GM12865 (cell line): ENCODE results near the gene MRPL44.
A peak's percentile ranks its signal among the peaks of the same experiment; 100 is the strongest.

Experiments used
- DNase-seq: peaks from one replicate; pipeline ENCODE4 v3.0.0; 2010; ENCODE audit warnings: low read depth
- H3K4me3 ChIP-seq: 2 replicates; pipeline ENCODE4 v1.5.1; 2011; ENCODE audit warnings: mild to moderate bottlenecking, low read depth, low read length, control low read depth
- CTCF ChIP-seq: IDR thresholded peaks from 2 replicates; pipeline ENCODE4 v1.5.1; 2011; ENCODE audit warnings: low read length, control low read depth, low read depth, inconsistent platforms; ENCODE audit not compliant: insufficient read depth; ENCODE audit errors: missing control alignments

MRPL44 gene

DNA sequence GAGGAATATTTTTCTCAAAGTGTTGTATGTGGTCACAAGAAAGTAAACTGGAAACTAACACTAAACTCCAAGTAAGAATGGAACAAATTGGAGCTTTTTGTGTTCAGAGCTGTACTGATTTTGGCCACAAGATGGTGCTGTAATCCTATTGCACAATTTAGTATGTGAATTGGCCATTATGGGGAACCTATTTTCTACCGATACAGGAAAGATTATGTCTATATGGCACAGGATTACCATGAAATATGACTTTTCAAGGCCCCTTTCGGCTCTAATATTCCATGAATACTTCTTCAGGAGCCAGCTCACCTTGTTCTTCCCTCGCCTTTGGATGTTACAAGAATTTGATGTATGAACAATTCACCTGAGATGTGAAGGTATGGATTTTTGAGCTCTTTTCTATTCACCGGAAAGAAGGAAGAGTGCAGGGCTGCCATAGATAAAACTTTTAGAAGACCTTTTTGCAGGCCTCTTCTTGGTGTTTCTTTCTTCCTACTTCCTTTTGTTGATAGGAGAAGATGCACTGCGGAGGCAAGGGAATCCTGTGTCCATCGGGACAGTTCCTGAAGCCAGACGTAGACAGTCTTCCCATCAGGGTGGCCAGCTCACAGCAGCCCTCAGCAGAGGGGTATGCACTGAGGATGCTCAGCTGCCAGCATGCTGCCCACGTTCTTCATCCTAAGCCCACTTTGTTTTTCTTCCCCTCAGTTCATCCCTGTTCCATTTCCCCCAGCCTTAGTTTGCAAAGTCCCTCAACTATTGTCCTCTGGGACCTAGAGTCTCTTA, 13.3 kb downstream of the MRPL44 start:
- peak; percentile 84 for TF ChIP-seq CTCF
- H3K4me3 ChIP-seq, result no peak overlapping the region
- peak; percentile 67 for DNase-seq

DNA sequence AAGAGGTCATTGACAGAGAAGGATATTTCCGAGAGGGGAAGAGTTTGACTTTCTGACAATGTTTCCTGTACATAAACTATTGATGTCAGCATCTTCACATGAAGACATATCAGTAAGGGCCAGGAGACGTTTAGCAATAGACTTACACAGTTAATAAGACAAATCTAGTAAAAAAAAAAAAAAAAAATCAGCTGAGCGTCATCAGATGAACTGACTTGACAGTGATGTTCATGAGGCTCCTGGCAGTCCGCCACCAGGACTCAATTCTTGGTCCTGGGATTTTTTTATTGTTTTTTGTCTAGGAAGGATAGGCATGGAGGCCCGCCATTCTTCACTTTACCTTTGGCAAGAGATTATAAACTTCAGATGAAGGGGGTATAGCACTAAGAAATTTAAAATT, 14.5 kb downstream of the MRPL44 start:
- TF ChIP-seq CTCF, result no peak
- DNase-seq, result no peak
- H3K4me3 ChIP-seq, result no peak overlapping the region

DNA sequence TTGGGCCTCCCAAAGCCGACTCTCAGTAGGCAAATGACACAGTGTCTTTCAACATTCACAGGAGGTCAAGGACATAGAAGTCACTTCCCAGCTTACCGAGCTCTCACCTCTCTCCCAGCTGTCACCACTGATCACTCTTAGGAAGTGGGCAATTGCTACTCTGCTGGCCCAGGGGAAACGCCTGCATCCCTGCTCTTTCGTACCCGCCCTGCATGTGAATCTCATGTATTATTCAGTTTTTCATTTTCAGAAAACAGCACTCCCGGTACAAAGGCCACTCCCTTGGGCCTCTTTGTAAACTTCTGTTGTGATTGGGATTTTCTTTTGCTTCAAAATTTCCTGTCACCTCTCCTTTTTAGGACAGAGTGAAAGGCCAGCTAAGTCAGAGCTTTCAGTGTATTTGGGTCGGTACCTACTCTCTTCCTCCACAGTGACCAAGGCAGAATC, 15.4 kb downstream of the MRPL44 start:
- no peak for DNase-seq
- no peak for TF ChIP-seq CTCF
- no peak overlapping the region for H3K4me3 ChIP-seq

DNA sequence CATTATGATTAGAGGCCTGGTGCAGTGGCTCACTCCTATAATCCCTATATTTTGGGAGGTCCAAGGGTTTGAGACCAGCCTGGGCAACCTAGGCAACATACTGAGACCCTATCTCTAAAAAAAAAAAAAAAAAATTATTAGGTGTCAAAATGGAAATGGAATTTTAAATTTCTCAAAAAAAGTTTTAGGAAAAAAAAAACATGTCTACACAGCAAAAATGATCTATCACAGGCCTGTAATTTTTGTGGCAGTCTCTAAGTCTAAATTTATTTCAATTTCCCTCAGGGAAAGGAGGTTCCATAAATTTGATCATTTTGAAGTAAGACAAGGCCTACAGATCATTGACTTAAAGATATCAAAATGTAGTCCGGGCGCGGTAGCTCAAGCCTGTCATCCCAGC, 16.3 kb downstream of the MRPL44 start:
- no peak overlapping the region for H3K4me3 ChIP-seq
- no peak for TF ChIP-seq CTCF
- DNase-seq, result no peak

GRCh38 chr2:223976635-223977226, 19.5 kb downstream of the MRPL44 start:
- TF ChIP-seq CTCF, result no peak
- H3K4me3 ChIP-seq, result no peak overlapping the region
- no peak for DNase-seq

DNA sequence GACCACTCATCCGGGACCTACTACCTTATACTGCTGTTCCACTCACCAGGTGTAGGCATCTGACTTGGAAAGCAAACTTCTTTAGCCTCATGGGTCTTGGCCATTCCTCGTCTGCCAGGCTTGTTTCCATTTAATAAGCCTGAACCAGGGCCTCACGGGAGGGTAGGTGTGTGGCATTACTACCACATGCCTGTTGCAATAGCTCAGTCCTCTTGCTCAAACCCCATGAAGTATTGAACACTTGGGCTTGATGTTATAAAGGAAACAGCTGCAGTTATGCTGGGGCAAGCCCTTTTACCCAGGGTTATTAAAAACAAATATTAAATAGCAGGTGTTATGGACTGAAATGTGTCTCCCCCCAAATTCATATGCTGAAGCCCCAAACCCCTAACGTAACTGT, 21.2 kb downstream of the MRPL44 start:
- TF ChIP-seq CTCF, result no peak
- no peak for DNase-seq
- no peak overlapping the region for H3K4me3 ChIP-seq
